Cerebellar cortex (tissue), 1 donor: ENCODE results near the gene VOPP1.
"Not testable (repeated sequence)": the region's sequence is repeated elsewhere in the genome, so short reads cannot be mapped to it uniquely, and the experiment has no call there.

ENCODE experiments used
- DNase-seq: peaks from one replicate; pipeline ENCODE4 v3.0.0-alpha.2; 2015; ENCODE audit warnings: low spot score

VOPP1 gene

DNA sequence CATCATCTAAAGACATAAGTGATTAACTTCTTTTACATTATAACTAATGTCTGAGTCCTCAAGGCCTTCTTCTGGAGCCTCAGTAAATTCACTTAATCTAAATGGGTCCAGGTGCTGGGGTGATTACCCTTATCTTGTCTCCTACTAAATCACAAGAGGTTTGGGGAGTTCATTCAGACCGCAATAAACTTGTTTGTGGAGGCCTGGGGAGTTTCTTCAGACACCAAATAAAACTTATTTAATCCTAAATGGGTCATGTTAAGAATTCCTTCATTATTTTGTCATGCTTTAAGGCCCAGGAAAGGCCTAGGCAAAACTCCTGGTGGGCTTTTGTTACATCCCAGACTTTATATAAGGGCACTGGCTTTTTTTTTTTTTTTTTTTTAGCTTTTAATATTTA, 62.1 kb downstream of the VOPP1 start:
- not testable (repeated sequence) for DNase-seq

DNA sequence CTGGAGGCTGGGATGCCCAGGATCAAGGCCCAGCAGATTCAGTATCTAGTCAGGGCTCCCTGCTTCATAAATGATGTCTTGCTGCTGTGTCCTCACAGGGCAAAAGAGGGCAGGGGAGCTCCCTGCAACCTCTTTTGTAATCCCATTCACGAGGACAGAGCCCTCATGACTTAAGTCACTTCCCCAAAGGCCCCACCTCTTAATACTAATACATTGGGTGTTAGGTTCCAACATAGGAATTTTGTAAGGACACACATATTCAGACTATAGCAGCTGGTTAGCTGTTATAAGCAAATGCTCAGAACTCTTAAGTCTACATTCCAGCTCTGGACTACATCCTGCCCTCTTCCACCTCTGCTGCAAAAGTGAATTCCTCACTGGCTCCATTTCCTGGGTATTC, 63.0 kb downstream of the VOPP1 start:
- no peak for DNase-seq

DNA sequence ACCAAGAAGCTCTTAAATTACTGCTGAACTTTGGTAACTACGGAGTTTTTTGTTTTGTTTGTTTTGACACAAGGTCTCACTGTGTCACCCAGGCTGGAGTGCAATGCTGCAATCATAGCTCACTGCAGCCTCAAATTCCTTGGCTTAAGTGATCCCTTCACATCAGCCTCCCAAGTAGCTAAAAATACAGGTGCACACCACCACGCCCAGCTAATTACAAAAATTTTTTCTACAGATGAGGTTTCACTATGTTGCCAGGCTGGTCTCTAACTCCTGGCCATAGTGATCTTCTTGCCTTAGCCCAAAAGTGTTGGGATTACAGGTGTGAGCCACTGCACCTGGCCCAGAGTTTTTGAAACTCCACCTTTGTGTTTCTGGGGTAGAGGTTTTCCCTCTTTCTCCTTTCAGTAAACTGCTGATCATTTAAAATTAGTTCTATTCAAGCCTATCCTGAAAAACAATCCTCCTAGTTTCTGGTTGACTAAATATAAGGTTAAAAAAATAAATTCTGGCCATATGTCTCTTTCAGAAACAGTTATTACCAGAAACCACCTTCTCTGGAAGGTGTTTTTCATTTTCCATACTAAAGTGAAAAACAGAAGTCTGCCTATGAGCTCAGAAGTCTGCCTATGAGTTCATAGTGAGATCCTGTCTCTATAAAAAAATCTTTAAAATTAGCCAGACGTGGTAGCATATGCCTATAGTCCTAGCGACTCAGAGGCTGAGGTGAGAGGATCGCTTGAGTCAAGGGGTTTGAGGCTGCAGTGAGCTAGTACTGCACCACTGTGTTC, 63.9 kb downstream of the VOPP1 start:
- no peak for DNase-seq

DNA sequence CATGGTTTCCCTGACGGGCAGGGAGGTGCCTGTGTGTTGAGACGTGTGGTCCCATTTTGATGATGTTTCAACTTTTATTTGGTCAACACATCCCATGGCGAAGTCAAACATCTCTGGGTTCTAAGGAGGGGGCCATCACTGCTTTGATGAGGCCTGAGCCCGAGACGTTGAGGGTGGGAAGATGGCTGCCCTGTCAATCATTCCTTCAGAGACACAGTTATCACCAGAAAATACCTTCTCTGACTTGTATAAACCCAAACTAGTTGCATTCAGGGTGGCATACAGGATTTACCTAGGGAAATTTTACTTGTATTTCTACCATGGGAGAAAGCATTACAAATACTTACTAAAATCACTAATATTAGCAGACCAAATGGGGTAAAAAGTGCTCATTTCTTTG, 64.6 kb downstream of the VOPP1 start:
- DNase-seq: no peak

DNA sequence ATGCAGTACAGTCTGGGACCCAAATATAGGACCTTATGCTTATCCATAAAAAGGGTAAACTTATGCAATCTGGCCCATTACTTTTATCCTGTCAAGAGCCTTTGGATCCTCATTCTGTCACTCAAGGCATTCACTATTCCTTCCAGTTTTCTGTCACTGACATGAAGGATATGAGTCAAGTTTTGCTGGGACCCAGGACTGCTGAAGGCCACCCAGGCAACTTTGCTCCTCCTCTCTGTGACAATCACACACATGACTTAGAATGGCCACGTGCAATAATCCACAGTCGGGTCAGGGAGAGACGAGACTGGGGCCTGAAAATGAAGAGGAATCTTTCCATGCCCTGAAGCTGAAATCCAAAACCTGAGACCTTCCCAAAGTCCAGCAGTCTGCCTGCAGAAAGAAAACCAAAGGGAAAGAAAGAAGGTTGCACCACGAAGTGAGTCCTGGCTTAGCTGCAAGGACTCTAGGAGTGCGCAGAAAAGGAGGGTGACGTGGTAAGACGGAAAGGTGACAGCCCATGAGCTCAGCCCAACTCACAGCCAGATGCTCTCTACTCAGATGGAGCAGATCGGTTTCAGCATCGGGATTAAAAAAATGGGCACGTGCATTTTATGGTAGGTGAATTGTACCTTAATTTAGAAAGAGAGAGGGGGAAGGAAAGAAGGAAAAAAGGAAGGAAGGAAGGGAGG, 67.2 kb downstream of the VOPP1 start:
- no peak for DNase-seq

DNA sequence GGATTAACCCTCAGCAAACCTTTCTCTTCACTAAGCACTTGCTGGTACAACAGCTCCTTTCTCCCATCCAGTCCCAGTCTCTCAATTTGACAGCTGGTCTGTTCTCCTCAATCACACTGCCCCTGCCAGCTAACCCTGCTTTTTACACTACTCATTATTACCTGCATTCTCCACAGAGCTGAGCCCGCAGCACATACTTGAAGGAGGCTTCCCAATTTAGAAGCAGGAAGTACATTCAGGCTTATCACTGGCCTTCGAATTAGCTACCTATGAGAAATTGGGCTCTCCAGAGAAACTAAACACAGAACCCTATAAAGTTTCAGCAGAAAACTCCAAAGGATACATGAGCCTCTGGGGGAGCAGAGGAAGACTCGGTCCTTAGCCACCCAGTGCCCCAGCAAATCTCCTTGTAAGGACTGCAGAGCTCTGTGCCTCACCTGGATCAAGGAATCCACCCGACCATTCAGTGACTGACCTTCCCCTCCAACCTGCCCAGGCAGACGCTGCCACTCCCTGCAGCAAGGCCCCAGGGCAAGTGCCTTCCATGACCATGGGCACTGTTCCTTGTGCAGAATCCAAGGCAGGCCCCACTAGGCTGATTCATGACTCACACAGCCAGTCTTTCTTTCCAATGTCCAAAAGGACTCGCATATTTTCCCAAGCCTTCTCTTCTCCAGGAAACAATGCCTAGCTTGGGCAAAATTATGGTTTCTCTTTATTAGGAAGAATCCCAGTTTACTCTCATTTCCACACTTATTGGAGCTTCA, 68.0 kb downstream of the VOPP1 start:
- no peak for DNase-seq

DNA sequence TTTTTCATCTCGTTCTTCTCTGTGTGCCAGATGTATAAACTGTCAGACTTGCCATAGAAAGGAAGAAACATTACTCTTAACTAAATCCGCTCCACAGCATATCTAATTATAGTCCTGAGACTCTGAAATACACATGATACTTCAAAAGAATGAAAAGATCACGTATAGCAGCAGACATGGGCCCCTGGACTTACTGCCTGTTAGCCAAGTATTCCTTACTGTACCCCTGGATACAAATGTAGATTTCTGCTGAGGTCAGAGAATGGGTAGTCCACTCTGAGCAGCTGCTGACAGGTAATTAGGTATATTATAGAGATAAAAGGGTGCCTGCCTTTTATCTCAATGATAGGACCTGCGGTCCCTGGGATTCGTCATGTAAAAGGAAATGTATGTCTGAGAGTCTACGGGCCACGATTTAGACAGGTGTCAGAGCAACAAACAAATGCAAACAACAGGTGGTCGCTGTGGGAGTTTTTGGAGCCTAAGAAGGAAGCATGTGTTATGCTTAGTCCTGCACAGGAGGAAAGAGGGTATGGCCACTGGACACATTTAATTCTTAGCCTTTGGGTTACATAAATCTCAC, 69.4 kb downstream of the VOPP1 start:
- no peak for DNase-seq

DNA sequence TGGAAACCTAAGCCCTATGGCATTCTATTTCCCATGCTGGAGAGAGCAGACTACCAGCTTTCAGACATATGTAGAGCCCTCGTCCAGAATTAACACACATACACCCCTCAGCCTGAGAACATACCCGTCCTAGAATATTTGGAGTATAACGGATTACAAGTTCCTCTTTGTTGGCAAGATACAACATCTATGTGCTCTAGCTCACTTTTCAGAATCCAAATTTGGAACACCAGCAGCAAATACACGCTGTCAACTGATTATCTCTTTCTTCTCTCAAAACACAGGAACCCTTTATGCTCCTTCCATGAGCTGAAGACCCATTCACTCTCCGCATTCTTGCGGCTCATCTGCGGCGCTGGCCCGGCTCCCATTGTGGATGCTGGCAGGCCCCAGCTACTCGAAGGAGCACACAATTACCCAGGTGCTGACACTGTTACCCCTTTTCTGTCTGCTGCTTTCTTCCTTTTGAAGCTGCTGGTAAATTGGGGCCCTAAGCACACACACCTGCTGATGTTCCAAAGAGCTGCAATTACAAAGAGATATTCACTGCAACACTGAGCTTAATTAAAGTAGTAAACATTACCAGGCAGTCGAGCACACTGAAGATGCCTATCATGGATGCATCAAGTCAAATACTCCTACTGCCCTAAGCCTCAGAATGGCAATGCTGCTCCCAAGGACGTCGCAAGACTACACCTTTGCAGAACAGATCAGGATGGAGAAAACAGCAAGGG, 70.0 kb downstream of the VOPP1 start:
- no peak for DNase-seq

DNA sequence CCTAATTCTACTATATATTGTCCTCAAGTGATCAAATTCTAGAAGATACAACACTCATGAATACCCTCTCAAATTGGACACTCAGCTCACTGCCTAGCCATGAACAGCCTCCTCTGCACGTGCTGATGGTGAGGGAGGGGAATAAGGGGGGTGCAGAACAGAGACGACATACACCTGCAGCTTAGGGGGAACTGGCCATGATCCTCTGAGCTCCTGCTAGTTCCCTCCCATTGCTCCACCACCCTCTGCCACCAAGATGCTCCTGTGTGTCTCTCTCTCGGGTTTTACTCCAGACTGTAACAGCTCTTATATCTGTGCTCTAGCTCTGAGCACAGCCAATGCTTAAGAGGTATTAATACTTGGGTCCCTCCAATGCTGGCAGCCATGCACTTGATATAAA, 70.7 kb downstream of the VOPP1 start:
- DNase-seq: no peak

DNA sequence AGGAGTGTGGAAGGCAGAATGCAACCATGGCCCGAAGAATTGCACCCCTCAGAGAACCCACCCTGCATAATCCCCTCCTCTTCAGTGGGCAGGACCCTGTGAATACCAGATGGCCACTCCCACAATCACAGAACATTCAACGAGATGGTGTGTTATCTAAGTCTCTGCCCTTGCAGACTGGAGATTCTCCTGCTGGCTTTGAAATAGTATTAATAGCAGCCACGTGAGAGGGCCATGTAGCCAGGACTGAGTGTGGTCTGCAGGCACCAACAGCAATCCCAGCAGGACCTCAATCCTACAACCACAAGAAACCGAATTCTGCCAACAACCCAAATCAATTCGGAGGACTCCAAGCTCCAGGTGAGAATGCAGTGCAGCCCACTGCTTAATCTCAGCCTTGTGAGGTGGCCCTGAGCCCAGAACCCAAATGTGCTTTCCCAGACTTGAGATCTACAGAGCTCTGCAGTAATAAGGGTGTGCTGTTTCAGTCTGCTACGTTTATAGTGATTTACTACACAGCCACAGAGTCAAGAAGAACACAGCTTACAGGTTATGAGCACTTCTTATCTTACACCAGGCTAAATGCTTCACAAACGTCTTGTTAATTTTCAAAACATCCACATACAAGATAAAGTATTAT, 72.1 kb downstream of the VOPP1 start:
- DNase-seq: no peak

DNA sequence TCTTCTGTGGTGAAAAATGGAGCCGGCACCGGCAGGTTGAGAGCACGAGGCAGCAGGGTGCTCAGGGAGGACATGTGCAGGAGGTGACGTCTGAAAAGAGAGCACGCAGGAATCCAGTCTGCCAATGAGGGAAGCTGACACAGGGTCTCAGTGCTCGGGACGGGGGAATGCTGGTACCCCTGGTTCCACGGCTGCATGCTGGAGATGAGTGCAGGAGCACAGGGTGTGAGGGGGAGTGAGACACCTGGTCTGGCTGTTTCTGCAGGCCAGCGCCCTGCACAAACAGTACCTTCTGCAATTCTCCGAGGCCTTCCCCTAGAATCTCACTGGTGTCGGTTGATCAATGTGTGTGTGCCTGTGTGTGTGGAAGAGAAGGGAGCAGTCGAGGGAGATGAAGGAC, 72.7 kb downstream of the VOPP1 start:
- no peak for DNase-seq

DNA sequence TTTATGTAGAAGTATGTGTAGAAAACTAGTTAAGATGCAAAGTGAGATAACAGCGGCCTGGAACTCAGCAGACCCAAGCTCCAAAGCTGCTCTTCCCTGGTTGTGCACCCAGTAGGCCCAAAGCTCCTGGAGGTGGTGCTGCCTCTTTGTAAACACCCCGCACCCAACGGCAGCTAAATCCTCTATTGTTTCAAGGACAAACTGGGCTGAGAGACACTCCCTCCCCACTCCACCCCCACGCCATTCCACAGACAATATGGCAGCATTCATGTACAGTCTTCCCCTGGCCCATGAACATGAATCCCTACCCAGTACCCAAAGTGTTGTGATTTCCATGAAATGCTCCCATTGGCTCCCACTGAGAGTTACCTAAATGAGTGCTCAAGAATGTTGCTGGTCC, 73.5 kb downstream of the VOPP1 start:
- no peak for DNase-seq

DNA sequence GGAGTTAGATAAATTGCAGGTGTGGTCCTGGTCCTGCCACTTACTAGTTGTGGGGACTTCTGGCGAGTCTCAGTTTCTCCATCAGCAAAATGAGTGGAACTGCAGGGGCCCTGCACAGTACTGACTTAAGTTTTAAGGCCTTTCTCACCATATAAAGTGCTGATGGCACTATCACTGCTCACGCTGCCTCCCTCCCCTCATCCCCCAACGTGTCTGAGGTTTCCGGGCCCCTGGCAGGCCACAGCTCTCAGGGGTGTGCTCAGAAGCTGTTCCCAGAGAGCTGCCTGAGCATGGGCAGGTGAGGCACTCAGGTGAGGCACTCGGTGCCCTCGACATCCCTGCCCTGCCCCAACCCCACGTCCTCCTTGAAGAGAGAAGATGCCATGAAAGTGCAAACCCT, 74.2 kb downstream of the VOPP1 start:
- no peak for DNase-seq

DNA sequence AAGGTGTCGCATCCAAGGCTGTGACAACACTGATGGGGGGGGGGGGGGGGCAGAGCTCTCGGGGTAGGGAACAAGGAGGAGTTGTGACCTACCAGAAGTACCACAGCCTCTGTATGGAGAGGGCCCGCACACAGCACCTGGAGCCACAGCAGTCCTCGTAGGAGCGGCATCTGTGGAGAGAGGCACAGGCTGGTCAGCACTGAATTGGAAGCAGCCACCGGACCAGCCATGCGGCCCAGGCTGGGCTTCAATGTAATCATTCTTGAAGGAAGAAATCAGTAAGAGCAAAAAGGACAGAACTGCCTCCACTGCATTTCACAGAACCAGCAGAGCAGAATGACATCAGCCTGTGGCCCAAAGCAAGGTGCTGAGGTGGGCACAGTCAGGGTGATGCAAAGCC, 74.8 kb downstream of the VOPP1 start:
- DNase-seq: no peak

DNA sequence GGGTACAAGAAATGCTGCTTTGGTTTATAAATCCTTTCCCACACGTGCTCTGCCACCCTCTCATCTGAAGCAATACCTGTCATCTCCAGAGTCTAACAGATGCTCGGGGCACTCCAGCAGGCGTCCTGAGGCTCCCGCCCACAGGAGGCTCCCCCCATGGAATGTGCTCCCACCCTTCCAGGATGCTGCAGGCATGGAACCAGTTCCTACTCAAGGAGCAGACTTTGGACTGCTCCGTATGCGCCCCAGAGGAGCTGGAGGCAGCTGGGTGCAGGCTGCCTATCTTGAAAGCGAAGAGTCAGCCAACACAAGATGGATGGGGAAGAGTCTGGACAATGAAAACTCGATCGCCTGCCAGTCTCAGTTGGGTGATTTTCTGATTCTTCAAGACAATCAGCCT, 75.4 kb downstream of the VOPP1 start:
- DNase-seq: no peak

DNA sequence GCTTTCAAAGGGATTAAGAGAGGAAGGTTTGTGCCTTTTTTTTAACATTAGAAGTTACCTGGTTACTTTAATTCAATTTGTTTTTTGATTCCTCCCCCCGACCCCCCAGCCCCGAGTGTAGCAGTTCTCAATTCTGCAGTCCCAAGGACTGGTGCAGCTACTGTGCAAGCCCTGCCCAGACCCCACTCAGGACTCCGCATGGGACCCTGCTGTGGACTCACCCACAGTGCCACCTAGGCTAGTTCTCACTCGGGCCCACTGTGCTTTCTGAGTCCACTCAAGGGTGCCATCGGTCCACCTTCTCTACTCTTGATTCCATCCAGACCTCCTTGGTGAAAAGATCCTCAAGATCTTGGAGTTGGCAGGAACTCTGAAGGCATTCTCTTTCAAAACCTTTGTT, 77.4 kb downstream of the VOPP1 start:
- no peak for DNase-seq

DNA sequence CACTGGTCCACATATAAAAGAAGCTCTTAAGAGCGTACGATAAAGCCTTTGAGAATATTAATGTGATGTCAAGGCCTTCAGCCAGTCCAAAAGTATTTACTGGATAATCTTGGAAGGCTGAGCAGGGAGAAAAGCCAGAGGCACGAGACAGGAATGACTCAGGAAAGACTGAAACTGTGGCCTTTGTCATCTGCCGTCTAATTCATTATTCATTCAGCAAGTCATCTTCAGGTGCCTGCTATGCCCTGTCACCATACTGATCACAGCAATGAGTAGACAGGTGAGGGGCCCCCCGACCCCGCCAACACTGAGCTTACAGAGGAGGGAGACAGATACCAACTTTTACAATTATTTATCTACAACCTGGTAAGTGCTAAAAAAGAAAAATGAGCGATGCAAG, 78.9 kb downstream of the VOPP1 start:
- no peak for DNase-seq

DNA sequence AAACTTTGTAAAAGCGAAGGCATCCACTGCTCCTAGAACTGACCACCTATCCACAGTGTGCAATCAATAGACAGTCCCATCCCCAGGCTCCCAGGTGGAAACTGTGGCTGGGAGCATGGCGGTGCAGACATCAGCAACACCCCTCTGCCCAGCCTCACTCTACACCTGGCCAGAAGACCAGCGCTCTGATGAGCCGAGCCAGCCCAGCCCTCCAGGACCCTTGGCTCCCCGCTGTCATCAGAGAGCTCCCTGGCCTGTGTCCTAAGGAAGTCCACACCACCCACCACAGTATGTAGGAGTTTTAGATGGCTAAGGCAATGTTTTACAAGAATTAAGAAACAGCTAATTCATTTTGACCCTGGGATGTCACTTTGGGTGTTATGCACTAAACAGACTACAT, 81.0 kb downstream of the VOPP1 start:
- DNase-seq: no peak

DNA sequence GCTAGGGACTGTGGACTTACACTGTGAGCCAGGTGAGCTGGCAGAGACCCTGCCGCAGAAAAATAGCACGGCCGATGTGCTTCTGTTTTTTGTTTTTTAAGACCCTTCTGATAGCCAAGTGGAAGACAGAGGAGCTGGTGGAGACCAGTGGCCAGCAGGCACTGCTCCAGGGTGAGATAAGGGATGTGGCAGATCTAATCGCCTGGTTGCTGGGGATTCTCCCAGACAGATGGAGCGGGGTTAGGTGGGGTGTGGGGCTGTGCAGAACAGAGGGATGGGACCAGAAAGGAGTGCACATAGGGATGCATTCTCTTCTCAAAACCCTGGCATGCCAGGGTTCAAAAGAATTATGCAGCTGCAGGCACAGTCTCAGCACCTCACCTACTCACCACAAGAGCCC, 82.2 kb downstream of the VOPP1 start:
- peak; percentile 30 for DNase-seq

DNA sequence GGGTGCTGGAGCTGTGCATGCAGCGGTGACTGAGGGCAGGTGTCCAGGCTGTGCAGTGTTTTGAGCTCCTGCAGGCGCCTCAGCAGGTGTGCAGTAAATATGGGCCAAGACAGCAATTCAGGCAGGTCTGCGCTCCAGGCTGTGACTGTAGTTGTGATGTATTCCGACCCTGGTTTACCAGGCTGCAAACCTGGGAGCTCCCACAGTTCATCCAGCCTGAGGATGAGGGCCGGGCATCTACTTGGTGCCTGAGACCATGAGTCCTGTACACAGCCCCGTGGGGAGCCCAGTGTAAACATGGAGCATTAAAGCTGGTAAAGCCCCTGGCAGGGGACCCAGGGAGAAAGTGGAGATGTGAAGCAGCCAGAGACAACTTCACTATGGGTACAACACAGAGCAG, 82.8 kb downstream of the VOPP1 start:
- no peak for DNase-seq

DNA sequence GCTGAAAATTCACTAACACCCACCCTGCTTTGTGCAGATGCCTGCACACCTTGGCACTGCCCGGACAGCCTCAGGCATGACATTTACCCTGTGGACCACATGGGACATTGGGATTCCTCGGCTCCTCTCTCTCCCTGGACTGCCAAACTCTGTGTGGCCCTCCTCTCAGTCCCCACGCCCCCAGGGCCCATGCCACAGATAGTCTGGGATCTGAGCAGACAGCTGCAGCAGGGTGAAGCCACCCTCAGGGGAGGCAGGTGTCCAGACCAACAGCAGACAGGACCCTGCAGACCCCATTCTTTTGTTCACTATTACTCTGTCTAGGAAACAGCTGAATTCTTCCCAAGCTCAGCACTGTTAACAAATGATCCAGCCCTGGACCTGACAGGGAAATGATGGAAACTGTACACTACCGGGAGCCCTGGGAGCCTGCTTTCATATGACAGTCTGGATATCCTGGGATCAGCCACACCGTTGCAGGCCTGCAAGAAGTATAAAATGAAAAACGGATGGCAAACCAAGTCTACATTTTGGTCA, 83.4 kb downstream of the VOPP1 start:
- no peak for DNase-seq
